ENCODE data around the gene PHACTR2. TPM values are rescaled to one million over a fixed set of nuclear protein-coding genes. Genes with fewer than 3 reads are reported as not detected.
A peak's percentile ranks its signal among the peaks of the same experiment; 100 is the strongest.

The PHACTR2 gene
- total RNA-seq, 1 donor from 2014 or later, result 110 TPM

- H3K27ac Mint-ChIP-seq (ENCODE audit: unreplicated experiment), result no peak overlapping the region
- TF ChIP-seq CTCF (IDR thresholded peaks at IDR 0.05), result no peak
- no peak overlapping the region for H3K4me3 Mint-ChIP-seq (ENCODE audit: unreplicated experiment)
Measured at GRCh38 chr6:143726015-143726647, 48.4 kb downstream of the PHACTR2 start.

GRCh38 chr6:143727035-143727434 lies 49.3 kb downstream of the PHACTR2 start:
- H3K9me3 Mint-ChIP-seq (ENCODE audit: low read depth), result peaks cover 17% of the 10 kb centered on the region
- H3K36me3 Mint-ChIP-seq (ENCODE audit: low read depth), result peaks cover 15% of the 10 kb centered on the region
- no peaks in the 10 kb centered on the region for H3K27me3 Mint-ChIP-seq (ENCODE audit: low read depth)
- H3K4me1 Mint-ChIP-seq (ENCODE audit: low read depth), result peaks cover 18% of the 10 kb centered on the region
- no peak for DNase-seq (ENCODE audit: low spot score)
- H3K4me3 Mint-ChIP-seq (ENCODE audit: unreplicated experiment), result no peak overlapping the region
- H3K27ac Mint-ChIP-seq (ENCODE audit: unreplicated experiment), result peak overlapping the region; percentile 27
- TF ChIP-seq CTCF (IDR thresholded peaks at IDR 0.05), result no peak

More at GRCh38 chr6:143726015-143726647, 48.4 kb downstream of the PHACTR2 start:
- DNase-seq (ENCODE audit: low spot score), result no peak
- no peaks in the 10 kb centered on the region for H3K27me3 Mint-ChIP-seq (ENCODE audit: low read depth)
- H3K4me1 Mint-ChIP-seq (ENCODE audit: low read depth), result peaks cover 23% of the 10 kb centered on the region
- peaks cover 15% of the 10 kb centered on the region for H3K36me3 Mint-ChIP-seq (ENCODE audit: low read depth)
- H3K9me3 Mint-ChIP-seq (ENCODE audit: low read depth), result peaks cover 17% of the 10 kb centered on the region

GRCh38 chr6:143731789-143732188 lies 54.0 kb downstream of the PHACTR2 start:
- no peaks in the 10 kb centered on the region for H3K27me3 Mint-ChIP-seq (ENCODE audit: low read depth)
- no peak overlapping the region for H3K4me3 Mint-ChIP-seq (ENCODE audit: unreplicated experiment)
- peaks cover 34% of the 10 kb centered on the region for H3K4me1 Mint-ChIP-seq (ENCODE audit: low read depth)
- H3K27ac Mint-ChIP-seq (ENCODE audit: unreplicated experiment), result no peak overlapping the region
- no peak for DNase-seq (ENCODE audit: low spot score)
- H3K36me3 Mint-ChIP-seq (ENCODE audit: low read depth), result no peaks in the 10 kb centered on the region
- peaks cover 4% of the 10 kb centered on the region for H3K9me3 Mint-ChIP-seq (ENCODE audit: low read depth)
- TF ChIP-seq CTCF (IDR thresholded peaks at IDR 0.05), result no peak

GRCh38 chr6:143732536-143732935 lies 54.8 kb downstream of the PHACTR2 start:
- H3K27me3 Mint-ChIP-seq (ENCODE audit: low read depth), result no peaks in the 10 kb centered on the region
- peaks cover 27% of the 10 kb centered on the region for H3K4me1 Mint-ChIP-seq (ENCODE audit: low read depth)
- H3K9me3 Mint-ChIP-seq (ENCODE audit: low read depth), result peaks cover 4% of the 10 kb centered on the region
- no peak overlapping the region for H3K27ac Mint-ChIP-seq (ENCODE audit: unreplicated experiment)
- DNase-seq (ENCODE audit: low spot score), result no peak
- H3K36me3 Mint-ChIP-seq (ENCODE audit: low read depth), result no peaks in the 10 kb centered on the region
- no peak for TF ChIP-seq CTCF (IDR thresholded peaks at IDR 0.05)
- H3K4me3 Mint-ChIP-seq (ENCODE audit: unreplicated experiment), result no peak overlapping the region

GRCh38 chr6:143733510-143733909 lies 55.7 kb downstream of the PHACTR2 start:
- Mint-ChIP-seq H3K9me3 (ENCODE audit: low read depth) (peaks cover 2% of the 10 kb centered on the region), H3K4me1 (ENCODE audit: low read depth) (peaks cover 33% of the 10 kb centered on the region), H3K27ac (ENCODE audit: unreplicated experiment) (no peak overlapping the region), H3K27me3 (ENCODE audit: low read depth) (no peaks in the 10 kb centered on the region), H3K36me3 (ENCODE audit: low read depth) (no peaks in the 10 kb centered on the region), H3K4me3 (ENCODE audit: unreplicated experiment) (no peak overlapping the region)
- no peak for DNase-seq (ENCODE audit: low spot score)
- TF ChIP-seq CTCF (IDR thresholded peaks at IDR 0.05), result no peak
